CD4-positive, CD25-positive, alpha-beta regulatory T cell (primary cell): ENCODE results near the gene STX8. TPM values are rescaled to one million over a fixed set of nuclear protein-coding genes. Genes with fewer than 3 reads are reported as not detected.
A peak's percentile ranks its signal among the peaks of the same experiment; 100 is the strongest.

Experiments
- ATAC-seq, 2 donors: fragments of 150-1000 bp; cut with Tn5 transposase; one replicate each; pipeline ENCODE4 v1.10.0; 2021; ENCODE audit warnings: low read depth in 2 of 2, moderate number of reproducible peaks in 2 of 2, moderate library complexity in 1 of 2
- DNase-seq, 3 donors: peaks; one replicate each; pipeline versions ENCODE4 v3.0.0 to v3.0.0-alpha.2; 2012 to 2022; ENCODE audit warnings: mixed read lengths in 1 of 3
- H3K27ac ChIP-seq: one replicate; pipeline ENCODE4 v1.7.0; 2013; ENCODE audit warnings: mild to moderate bottlenecking, low read length; ENCODE audit not compliant: insufficient read depth, poor library complexity, severe bottlenecking
- H3K27me3 ChIP-seq: one replicate; pipeline ENCODE4 v1.7.0; 2013; ENCODE audit warnings: low read length; ENCODE audit not compliant: control insufficient read depth, insufficient read depth
- H3K36me3 ChIP-seq: one replicate; pipeline ENCODE4 v1.7.0; 2013; ENCODE audit warnings: mild to moderate bottlenecking, low read length, moderate library complexity; ENCODE audit not compliant: control insufficient read depth, insufficient read depth
- H3K4me1 ChIP-seq: 2 replicates; pipeline ENCODE4 v1.7.0; 2013; ENCODE audit warnings: mild to moderate bottlenecking, low read length; ENCODE audit not compliant: insufficient read depth, control insufficient read depth, poor library complexity, severe bottlenecking
- H3K4me3 ChIP-seq: one replicate; pipeline ENCODE4 v1.7.0; 2013; ENCODE audit warnings: low read depth, mild to moderate bottlenecking, low read length, moderate library complexity
- H3K9me3 ChIP-seq, 2 experiments: 1 replicate in 1 of 2; 2 replicates in 1 of 2; pipeline ENCODE4 v1.7.0; 2013; ENCODE audit warnings: low read length in 2 of 2, mild to moderate bottlenecking in 1 of 2, moderate library complexity in 1 of 2; ENCODE audit not compliant: control insufficient read depth in 2 of 2
- H3K27ac Mint-ChIP-seq, 3 donors: one replicate each; pipeline ENCODE4 v1.8.0; 2020 to 2022; ENCODE audit warnings: mild to moderate bottlenecking in 3 of 3, mixed read lengths in 3 of 3, moderate library complexity in 2 of 3
- H3K27me3 Mint-ChIP-seq: one replicate; pipeline ENCODE4 v1.8.0; 2022; ENCODE audit warnings: mild to moderate bottlenecking, mixed read lengths
- H3K36me3 Mint-ChIP-seq: one replicate; pipeline ENCODE4 v1.8.0; 2020; ENCODE audit warnings: mixed read lengths
- H3K4me1 Mint-ChIP-seq, 4 donors: one replicate each; pipeline ENCODE4 v1.8.0; 2020 to 2022; ENCODE audit warnings: mixed read lengths in 4 of 4, mild to moderate bottlenecking in 1 of 4
- H3K4me3 Mint-ChIP-seq, 4 donors: one replicate each; pipeline ENCODE4 v1.8.0; 2020 to 2022; ENCODE audit warnings: mild to moderate bottlenecking in 4 of 4, mixed read lengths in 4 of 4, moderate library complexity in 3 of 4
- H3K9me3 Mint-ChIP-seq, 7 donors: one replicate each; pipeline ENCODE4 v1.8.0; 2020 to 2022; ENCODE audit warnings: mixed read lengths in 7 of 7, mild to moderate bottlenecking in 3 of 7, moderate library complexity in 2 of 7
- polyA plus RNA-seq, 4 donors: library from polyadenylated mRNA; unstranded; fragments of 300-500 nt; fragmentation: Illumina TruSeq; gene quantifications; one replicate each; pipeline ENCODE4 v1.2.3, GENCODE V29; 2021
- total RNA-seq: library from RNA; stranded (reverse); gene quantifications from one replicate; pipeline ENCODE4 v1.2.3, GENCODE V29; 2022

STX8 gene
- total and polyA plus RNA-seq, 5 donors from 2014 or later = 83.7 to 214 (median 170) TPM

DNA sequence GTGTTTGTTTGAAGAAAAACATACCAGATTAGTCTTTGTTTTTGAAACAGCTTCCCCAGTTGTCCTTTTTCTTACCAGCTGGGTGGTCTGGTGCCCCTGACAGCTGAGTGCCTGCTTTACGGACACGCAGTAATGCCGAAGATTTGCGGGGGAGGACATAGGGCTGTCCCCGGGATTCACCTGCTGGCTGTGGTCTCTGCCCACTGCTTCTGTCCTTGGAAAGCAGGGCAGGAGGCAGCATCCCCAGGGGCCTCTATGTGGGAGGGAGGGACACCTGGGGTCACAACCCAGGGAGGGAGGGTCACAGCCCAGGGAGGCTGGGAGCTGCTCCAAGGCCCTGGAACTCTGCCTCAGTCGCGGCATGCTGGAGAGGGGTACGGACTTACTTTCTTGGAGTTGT, 332.6 kb downstream of the STX8 start:
- H3K36me3 Mint-ChIP-seq = peaks cover 3% of the 10 kb centered on the region
- H3K9me3 Mint-ChIP-seq = no peaks in the 10 kb centered on the region
- DNase-seq (no peak), ATAC-seq (no peak)
- H3K27me3 Mint-ChIP-seq = no peaks in the 10 kb centered on the region
- H3K27ac Mint-ChIP-seq = no peak overlapping the region
- H3K36me3 ChIP-seq = no peaks in the 10 kb centered on the region
- no peak overlapping the region for H3K27ac ChIP-seq
- H3K4me3 Mint-ChIP-seq = no peak overlapping the region
- H3K4me1 Mint-ChIP-seq = peaks cover 0 to 24% (median 3%) of the 10 kb centered on the region in 4 donors
- no peaks in the 10 kb centered on the region for H3K27me3 ChIP-seq
- no peak overlapping the region for H3K4me3 ChIP-seq
- H3K9me3 ChIP-seq = no peaks in the 10 kb centered on the region
- H3K4me1 ChIP-seq = peaks cover 11% of the 10 kb centered on the region

GRCh38 chr17:9242497-9242881, 333.1 kb downstream of the STX8 start:
- Mint-ChIP-seq H3K27ac (no peak overlapping the region), H3K27me3 (peaks cover 3% of the 10 kb centered on the region), H3K36me3 (peaks cover 3% of the 10 kb centered on the region), H3K4me3 (peak overlapping the region in 1 of 4 donors; percentile 79), H3K4me1 (peaks cover 0 to 24% (median 3%) of the 10 kb centered on the region in 4 donors), H3K9me3 (no peaks in the 10 kb centered on the region)
- H3K9me3 ChIP-seq = no peaks in the 10 kb centered on the region
- no peaks in the 10 kb centered on the region for H3K27me3 ChIP-seq
- H3K4me1 ChIP-seq = peaks cover 11% of the 10 kb centered on the region
- ATAC-seq (no peak), DNase-seq (no peak)
- H3K27ac ChIP-seq = no peak overlapping the region
- no peak overlapping the region for H3K4me3 ChIP-seq
- no peaks in the 10 kb centered on the region for H3K36me3 ChIP-seq

DNA sequence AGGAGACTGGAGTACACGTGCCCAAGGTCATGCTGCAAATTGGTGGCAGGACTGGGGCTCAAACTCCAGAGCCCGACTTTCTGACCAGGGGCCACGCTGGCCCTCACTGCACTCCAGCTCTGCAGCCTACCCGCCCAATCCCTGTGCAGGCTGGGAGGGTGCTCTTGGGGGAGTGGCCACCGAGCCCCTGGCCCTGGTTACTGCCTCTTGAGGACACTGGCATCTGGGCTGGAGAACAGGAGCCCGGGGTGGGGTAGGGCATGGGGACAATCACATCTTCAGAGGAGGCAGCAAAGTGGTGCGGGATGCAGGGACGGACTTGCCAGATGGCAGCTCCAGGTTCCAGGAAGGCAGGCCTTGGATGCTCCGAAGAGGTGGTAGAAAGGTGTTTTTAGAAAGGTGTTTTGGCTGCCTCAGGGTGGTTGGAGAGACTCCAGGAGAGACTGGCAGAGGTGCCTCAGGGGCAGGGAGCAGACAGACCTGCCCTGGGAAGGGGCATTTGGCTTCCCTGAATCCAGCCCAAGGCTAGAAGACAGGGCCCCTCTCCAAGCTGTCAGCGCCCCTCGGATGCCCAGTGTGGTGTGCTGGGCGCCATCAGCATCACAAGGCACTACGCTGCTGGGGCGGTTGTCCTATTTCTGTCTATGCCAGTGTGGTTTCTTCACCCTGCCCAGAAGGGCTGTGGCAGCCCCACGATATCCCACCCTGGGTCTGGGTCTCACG, 333.7 kb downstream of the STX8 start:
- H3K36me3 Mint-ChIP-seq = peaks cover 3% of the 10 kb centered on the region
- H3K27me3 Mint-ChIP-seq = peaks cover 4% of the 10 kb centered on the region
- peaks cover 11% of the 10 kb centered on the region for H3K4me1 ChIP-seq
- no peak overlapping the region for H3K4me3 ChIP-seq
- peak overlapping the region in 1 of 3 donors; percentile 31 for H3K27ac Mint-ChIP-seq
- H3K36me3 ChIP-seq = no peaks in the 10 kb centered on the region
- H3K4me1 Mint-ChIP-seq = peaks cover 0 to 24% (median 3%) of the 10 kb centered on the region in 4 donors
- H3K27ac ChIP-seq = no peak overlapping the region
- no peaks in the 10 kb centered on the region for H3K27me3 ChIP-seq
- H3K9me3 ChIP-seq = no peaks in the 10 kb centered on the region
- no peaks in the 10 kb centered on the region for H3K9me3 Mint-ChIP-seq
- no peak for DNase-seq
- H3K4me3 Mint-ChIP-seq = peak overlapping the region; percentile 56 to 80 (median 74)
- no peak for ATAC-seq

DNA sequence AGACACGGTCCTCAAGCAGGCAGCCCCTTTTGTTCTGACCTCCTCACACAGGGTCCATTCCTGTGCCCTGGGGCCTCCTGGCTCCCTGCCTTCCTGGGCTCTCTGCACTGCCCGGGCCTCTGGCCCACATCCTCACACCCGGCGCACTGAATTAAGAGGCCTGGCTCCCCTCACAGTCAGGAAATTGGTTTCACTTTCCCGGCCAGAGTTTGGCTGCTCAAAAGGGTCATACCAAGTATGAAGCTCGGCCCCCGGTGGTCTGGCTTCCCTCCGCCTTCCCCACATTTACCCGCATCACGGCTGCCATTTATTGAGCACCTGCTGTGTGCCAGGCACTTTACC, 334.3 kb downstream of the STX8 start:
- DNase-seq = no peak
- H3K27ac Mint-ChIP-seq = peak overlapping the region; percentile 23 to 52 (median 31)

GRCh38 chr17:9240659-9241370, 334.8 kb downstream of the STX8 start:
- H3K27me3 Mint-ChIP-seq = peaks cover 4% of the 10 kb centered on the region
- Histone ChIP-seq H3K4me1 (peaks cover 11% of the 10 kb centered on the region), H3K4me3 (no peak overlapping the region), H3K9me3 (no peaks in the 10 kb centered on the region), H3K36me3 (no peaks in the 10 kb centered on the region), H3K27ac (no peak overlapping the region), H3K27me3 (no peaks in the 10 kb centered on the region)
- DNase-seq = no peak
- H3K9me3 Mint-ChIP-seq = no peaks in the 10 kb centered on the region
- peaks cover 1% of the 10 kb centered on the region for H3K36me3 Mint-ChIP-seq
- no peak for ATAC-seq
- H3K4me3 Mint-ChIP-seq = peak overlapping the region; percentile 38 to 83 (median 74)
- H3K27ac Mint-ChIP-seq = peak overlapping the region; percentile 23 to 59 (median 32)
- peaks cover 0 to 24% (median 3%) of the 10 kb centered on the region in 4 donors for H3K4me1 Mint-ChIP-seq

More for the DNA sequence above, 334.3 kb downstream of the STX8 start:
- Mint-ChIP-seq H3K4me3 (peak overlapping the region; percentile 56 to 80 (median 66)), H3K27me3 (peaks cover 4% of the 10 kb centered on the region), H3K4me1 (peaks cover 0 to 24% (median 3%) of the 10 kb centered on the region in 4 donors), H3K36me3 (peaks cover 3% of the 10 kb centered on the region), H3K9me3 (no peaks in the 10 kb centered on the region)
- no peak overlapping the region for H3K27ac ChIP-seq
- no peaks in the 10 kb centered on the region for H3K36me3 ChIP-seq
- no peak overlapping the region for H3K4me3 ChIP-seq
- ATAC-seq = no peak
- peaks cover 11% of the 10 kb centered on the region for H3K4me1 ChIP-seq
- no peaks in the 10 kb centered on the region for H3K27me3 ChIP-seq
- H3K9me3 ChIP-seq = no peaks in the 10 kb centered on the region

GRCh38 chr17:9239793-9240658, 335.6 kb downstream of the STX8 start:
- Mint-ChIP-seq H3K27ac (peak overlapping the region in 1 of 3 donors; percentile 59), H3K4me1 (peaks cover 0 to 24% (median 3%) of the 10 kb centered on the region in 4 donors), H3K9me3 (no peaks in the 10 kb centered on the region), H3K27me3 (peaks cover 4% of the 10 kb centered on the region), H3K36me3 (no peaks in the 10 kb centered on the region), H3K4me3 (peak overlapping the region; percentile 48 to 91 (median 82))
- Histone ChIP-seq H3K9me3 (no peaks in the 10 kb centered on the region), H3K4me3 (no peak overlapping the region), H3K36me3 (no peaks in the 10 kb centered on the region), H3K4me1 (peaks cover 11% of the 10 kb centered on the region), H3K27ac (no peak overlapping the region), H3K27me3 (no peaks in the 10 kb centered on the region)
- DNase-seq (peak; percentile 55 to 62 (median 61)), ATAC-seq (peak; percentile 75 to 82)

- Histone ChIP-seq H3K4me3 (no peak overlapping the region), H3K27ac (no peak overlapping the region), H3K27me3 (no peaks in the 10 kb centered on the region), H3K36me3 (no peaks in the 10 kb centered on the region), H3K4me1 (peaks cover 11% of the 10 kb centered on the region), H3K9me3 (no peaks in the 10 kb centered on the region)
- peaks cover 4% of the 10 kb centered on the region for H3K27me3 Mint-ChIP-seq
- H3K27ac Mint-ChIP-seq = peak overlapping the region in 1 of 3 donors; percentile 20
- H3K4me1 Mint-ChIP-seq = peaks cover 0 to 24% (median 3%) of the 10 kb centered on the region in 4 donors
- ATAC-seq = no peak
- DNase-seq = no peak
- no peaks in the 10 kb centered on the region for H3K36me3 Mint-ChIP-seq
- H3K4me3 Mint-ChIP-seq = peak overlapping the region; percentile 48 to 91 (median 82)
- no peaks in the 10 kb centered on the region for H3K9me3 Mint-ChIP-seq
Measured at GRCh38 chr17:9239246-9239792, 336.3 kb downstream of the STX8 start.
